NOMO-1 (cell line): ENCODE measurements around the gene SLC35A2.

Experiments
- DNase-seq, 2 experiments: peaks; one replicate each; lab custom pipeline; 2025; ENCODE audit not compliant: unreplicated experiment in 2 of 2; lab: John Stamatoyannopoulos, UW

Gene SLC35A2

GRCh38 chrX:48927736-48928382 is 16.4 kb upstream of the SLC35A2 start:
- no peak for DNase-seq

- no peak for DNase-seq
Observed at GRCh38 chrX:48927123-48927522, 15.7 kb upstream of the SLC35A2 start.

GRCh38 chrX:48924270-48924669 is 12.8 kb upstream of the SLC35A2 start:
- no peak for DNase-seq

GRCh38 chrX:48923771-48924170 is 12.3 kb upstream of the SLC35A2 start:
- DNase-seq, result no peak

GRCh38 chrX:48920718-48921104 is 9.3 kb upstream of the SLC35A2 start:
- no peak for DNase-seq

GRCh38 chrX:48919947-48920717 is 8.7 kb upstream of the SLC35A2 start:
- no peak for DNase-seq

- DNase-seq, result no peak
Observed at GRCh38 chrX:48919360-48919841, 8.0 kb upstream of the SLC35A2 start.

- DNase-seq, result peak; percentile 87 to 93
Observed at GRCh38 chrX:48918643-48919340, 7.3 kb upstream of the SLC35A2 start, which contains the start of gene PIM2. Gene PIM2 (minus strand): TSS chrX:48919024. CDS start chrX:48918834, 190 bp downstream.

GRCh38 chrX:48918301-48918642 is 6.8 kb upstream of the SLC35A2 start:
- no peak for DNase-seq

- DNase-seq, result peak; percentile 86 to 88
Observed at GRCh38 chrX:48917139-48918001, 5.9 kb upstream of the SLC35A2 start.

- no peak for DNase-seq
Observed at GRCh38 chrX:48914593-48915493, 3.4 kb upstream of the SLC35A2 start.

- DNase-seq, result no peak
Observed at GRCh38 chrX:48913605-48914366, 2.3 kb upstream of the SLC35A2 start.

- DNase-seq, result peak in 1 of 2 experiments; percentile 27
Observed at GRCh38 chrX:48910926-48911411, 477 bp downstream of the SLC35A2 start.

- no peak for DNase-seq
Observed at GRCh38 chrX:48909703-48910294, 1.6 kb downstream of the SLC35A2 start.

- DNase-seq, result no peak
Observed at GRCh38 chrX:48908600-48908999, 2.8 kb downstream of the SLC35A2 start.

GRCh38 chrX:48905090-48905790 is 6.2 kb downstream of the SLC35A2 start:
- no peak for DNase-seq

GRCh38 chrX:48904626-48905025 is 6.8 kb downstream of the SLC35A2 start:
- no peak for DNase-seq

- no peak for DNase-seq
Observed at GRCh38 chrX:48904180-48904579, 7.3 kb downstream of the SLC35A2 start.
